Nephron progenitor cell (in vitro differentiated cells): Measurements from ENCODE around the gene GALNT3.

Source experiments
- DNase-seq: peaks from one replicate; pipeline ENCODE4 v3.0.0; 2021
- H3K27ac Mint-ChIP-seq: 2 replicates; pipeline ENCODE4 v1.8.0; 2021; ENCODE audit warnings: mild to moderate bottlenecking, moderate library complexity, mixed read lengths
- H3K27me3 Mint-ChIP-seq: 2 replicates; pipeline ENCODE4 v1.8.0; 2021; ENCODE audit warnings: mild to moderate bottlenecking, low read depth, mixed read lengths; ENCODE audit not compliant: poor library complexity
- H3K36me3 Mint-ChIP-seq: 2 replicates; pipeline ENCODE4 v1.8.0; 2021; ENCODE audit warnings: low read depth, mixed read lengths
- H3K4me1 Mint-ChIP-seq: 2 replicates; pipeline ENCODE4 v1.8.0; 2021; ENCODE audit warnings: mixed read lengths
- H3K4me3 Mint-ChIP-seq: 2 replicates; pipeline ENCODE4 v1.8.0; 2021; ENCODE audit warnings: mild to moderate bottlenecking, moderate library complexity, mixed read lengths
- H3K9me3 Mint-ChIP-seq: 2 replicates; pipeline ENCODE4 v1.8.0; 2021; ENCODE audit warnings: mild to moderate bottlenecking, moderate library complexity, mixed read lengths
- CTCF ChIP-seq: fragments of 200-600 bp; sonication (generic); IDR thresholded peaks from 2 replicates; pipeline ENCODE4 v1.5.0; 2021; ENCODE audit warnings: antibody characterized with exemption

The GALNT3 gene

GRCh38 chr2:165794536-165794928, 485 bp upstream of the GALNT3 start:
- H3K4me3 Mint-ChIP-seq = peak overlapping the region; percentile 82
- no peak for TF ChIP-seq CTCF
- H3K9me3 Mint-ChIP-seq = no peaks in the 10 kb centered on the region
- no peak overlapping the region for H3K27ac Mint-ChIP-seq
- no peaks in the 10 kb centered on the region for H3K36me3 Mint-ChIP-seq
- no peak for DNase-seq
- H3K4me1 Mint-ChIP-seq = peaks cover 10% of the 10 kb centered on the region
- peaks cover 71% of the 10 kb centered on the region for H3K27me3 Mint-ChIP-seq

DNA sequence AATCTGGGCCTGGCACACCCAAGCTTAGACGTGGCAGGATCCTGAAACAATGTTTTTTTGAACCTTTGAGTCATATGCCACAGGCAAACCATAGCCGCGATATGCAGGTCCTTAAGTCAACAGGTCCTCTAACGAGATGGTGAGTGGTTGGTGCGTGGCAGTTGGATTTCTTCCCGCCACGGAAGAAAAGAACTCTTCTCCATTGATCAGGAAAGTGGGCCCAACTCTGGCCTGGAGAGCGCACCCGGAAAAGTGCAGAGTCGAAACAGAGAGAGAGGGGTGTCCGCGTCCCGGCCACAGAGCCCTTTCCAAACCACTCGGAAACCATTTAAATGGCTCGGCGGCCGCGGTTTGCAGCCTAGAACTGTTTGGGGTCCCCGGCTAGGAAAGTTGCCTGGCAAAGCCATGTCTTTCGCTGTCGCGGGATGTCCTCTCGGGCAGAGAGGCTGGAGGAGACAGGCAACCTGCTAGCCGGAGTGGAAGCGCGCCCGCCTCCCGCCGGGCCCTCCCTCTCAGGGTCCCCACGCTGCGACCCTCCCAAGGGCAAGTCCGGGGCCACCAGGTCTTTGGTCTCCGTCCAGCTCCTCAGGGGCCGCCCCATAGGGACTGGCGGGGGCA, 777 bp downstream of the GALNT3 start:
- Mint-ChIP-seq H3K4me1 (peaks cover 10% of the 10 kb centered on the region), H3K27me3 (peaks cover 71% of the 10 kb centered on the region), H3K9me3 (no peaks in the 10 kb centered on the region), H3K27ac (no peak overlapping the region), H3K4me3 (peak overlapping the region; percentile 89), H3K36me3 (no peaks in the 10 kb centered on the region)
- DNase-seq = peak; percentile 35
- TF ChIP-seq CTCF = no peak

- Mint-ChIP-seq H3K27ac (no peak overlapping the region), H3K4me1 (peaks cover 10% of the 10 kb centered on the region), H3K4me3 (peak overlapping the region; percentile 46), H3K36me3 (no peaks in the 10 kb centered on the region), H3K27me3 (peaks cover 64% of the 10 kb centered on the region), H3K9me3 (no peaks in the 10 kb centered on the region)
- no peak for DNase-seq
- TF ChIP-seq CTCF = no peak
Observed at GRCh38 chr2:165792104-165792454, 2.0 kb downstream of the GALNT3 start.

GRCh38 chr2:165791421-165792103, 2.5 kb downstream of the GALNT3 start:
- Mint-ChIP-seq H3K4me1 (peaks cover 10% of the 10 kb centered on the region), H3K4me3 (no peak overlapping the region), H3K27me3 (peaks cover 60% of the 10 kb centered on the region), H3K9me3 (no peaks in the 10 kb centered on the region), H3K36me3 (no peaks in the 10 kb centered on the region), H3K27ac (no peak overlapping the region)
- TF ChIP-seq CTCF = no peak
- DNase-seq = no peak

- TF ChIP-seq CTCF = no peak
- no peak overlapping the region for H3K4me3 Mint-ChIP-seq
- no peaks in the 10 kb centered on the region for H3K36me3 Mint-ChIP-seq
- peaks cover 50% of the 10 kb centered on the region for H3K27me3 Mint-ChIP-seq
- DNase-seq = no peak
- H3K27ac Mint-ChIP-seq = no peak overlapping the region
- peaks cover 10% of the 10 kb centered on the region for H3K4me1 Mint-ChIP-seq
- H3K9me3 Mint-ChIP-seq = no peaks in the 10 kb centered on the region
Observed at GRCh38 chr2:165790466-165790865, 3.6 kb downstream of the GALNT3 start.

DNA sequence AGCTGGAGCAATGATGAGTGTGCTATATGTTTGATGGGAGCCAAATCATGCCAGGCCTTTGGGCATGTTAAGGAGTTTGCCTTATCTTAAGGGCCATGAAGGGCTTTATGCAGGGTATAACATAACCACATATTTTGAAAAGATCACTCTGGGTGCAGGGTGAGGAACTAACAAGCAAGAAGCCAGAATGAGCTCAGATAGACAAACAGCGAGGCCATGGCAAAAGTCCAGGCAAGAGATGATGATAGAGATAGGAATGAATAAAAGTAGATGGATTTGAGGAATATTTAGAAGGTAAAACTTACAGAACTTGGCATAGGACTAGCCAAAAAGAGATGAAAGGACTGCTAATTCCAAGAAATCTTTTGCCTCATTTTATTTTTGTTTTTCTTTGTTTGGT, 6.7 kb downstream of the GALNT3 start:
- Mint-ChIP-seq H3K27ac (no peak overlapping the region), H3K27me3 (peaks cover 20% of the 10 kb centered on the region)

More for the DNA sequence above, 6.7 kb downstream of the GALNT3 start:
- H3K36me3 Mint-ChIP-seq = no peaks in the 10 kb centered on the region
- no peak overlapping the region for H3K4me3 Mint-ChIP-seq
- H3K9me3 Mint-ChIP-seq = no peaks in the 10 kb centered on the region
- no peak for TF ChIP-seq CTCF
- H3K4me1 Mint-ChIP-seq = peaks cover 4% of the 10 kb centered on the region
- no peak for DNase-seq
